Measurements from ENCODE around the gene EPHA5. TPM values are rescaled to one million over a fixed set of nuclear protein-coding genes. Genes with fewer than 3 reads are reported as not detected.
"Not testable (repeated sequence)": the region's sequence is repeated elsewhere in the genome, so short reads cannot be mapped to it uniquely, and the experiment has no call there.

The EPHA5 gene
- polyA plus RNA-seq, 3 donors: 0.01 to 0.07 TPM; not detected in 1

DNA sequence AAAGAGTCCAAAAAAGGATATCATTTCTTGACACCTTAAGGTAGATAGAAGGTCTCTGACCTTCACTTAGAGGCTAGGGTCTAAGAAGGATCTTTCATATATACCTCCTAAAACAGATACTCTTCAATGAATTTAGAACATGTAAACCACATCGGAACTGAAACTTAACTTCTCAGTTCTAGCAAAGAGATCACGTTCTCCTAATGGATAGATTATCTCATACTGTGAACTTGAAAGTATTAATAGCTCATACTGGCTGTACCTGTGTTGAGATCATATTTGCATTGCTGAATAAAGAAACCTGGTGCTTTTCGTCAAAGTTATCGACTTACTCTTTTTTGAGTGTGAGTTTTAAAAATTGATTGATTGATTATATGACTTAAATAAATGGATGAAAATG lies 353.8 kb downstream of the EPHA5 start:
- WGBS, 3 donors: 25 to 79% (median 74%) methylated on average over 4 of the region's 4 CpGs
- no peak overlapping the region for H3K27ac ChIP-seq (ENCODE audit: low read depth, low read length)

DNA sequence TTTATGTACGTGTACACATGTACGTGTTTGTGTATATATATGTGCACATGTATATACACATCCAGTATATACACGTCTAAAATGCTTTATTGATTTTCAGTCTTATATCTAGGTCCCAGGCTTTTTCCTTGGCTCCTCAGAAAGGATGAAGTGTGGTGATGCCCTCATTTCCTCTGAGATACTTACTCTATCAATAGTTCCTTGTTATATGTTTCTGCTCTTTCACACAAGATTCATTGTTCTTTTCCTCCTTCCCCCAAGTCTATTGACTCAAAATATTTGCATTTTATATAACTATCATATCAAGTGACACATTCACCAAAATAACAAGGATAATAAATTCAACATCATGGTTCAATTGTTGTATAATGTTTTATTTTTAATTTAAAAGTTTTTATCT lies 359.2 kb downstream of the EPHA5 start:
- WGBS, 3 donors: 86 to 96% (median 88%) methylated on average over 3 of the region's 3 CpGs
- H3K27ac ChIP-seq (ENCODE audit: low read depth, low read length): no peak overlapping the region

DNA sequence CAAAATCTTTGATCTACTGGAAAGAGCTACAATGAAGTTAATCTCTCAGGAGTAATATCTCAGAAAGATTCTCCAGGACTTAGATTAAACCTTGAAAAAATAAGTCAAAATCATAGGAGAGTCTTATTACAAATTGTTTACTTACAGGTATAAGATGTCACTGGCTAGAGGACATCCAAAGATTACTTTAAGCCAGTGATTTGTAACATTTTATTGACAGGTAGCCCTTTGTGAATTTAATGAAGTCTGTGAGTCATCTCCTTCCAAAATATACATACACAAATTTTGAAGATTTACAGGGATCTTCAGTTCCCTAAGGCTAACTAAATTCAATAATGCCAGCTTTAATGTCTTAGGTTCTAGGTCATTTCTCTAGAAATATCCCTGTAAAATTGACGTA lies 359.7 kb downstream of the EPHA5 start:
- 87 to 89% (median 89%) methylated on average over 1 of the region's 1 CpG for WGBS, 3 donors
- H3K27ac ChIP-seq (ENCODE audit: low read depth, low read length): no peak overlapping the region

DNA sequence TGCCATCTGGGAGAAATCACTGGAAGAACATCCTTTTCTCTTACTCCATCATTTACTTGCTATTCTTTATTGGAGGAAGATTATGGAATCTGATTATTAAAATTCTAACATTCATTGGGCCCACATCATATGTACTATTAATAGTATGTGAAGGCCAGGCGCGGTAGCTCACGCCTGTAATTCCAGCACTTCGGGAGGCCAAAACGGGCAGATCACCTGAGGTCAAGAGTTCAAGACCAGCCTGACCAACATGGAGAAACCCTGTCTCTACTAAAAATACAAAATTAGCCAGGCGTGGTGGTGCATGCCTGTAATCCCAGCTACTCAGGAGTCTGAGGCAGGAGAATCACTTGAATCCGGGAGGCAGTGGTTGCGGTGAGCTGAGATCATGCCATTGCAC lies 361.7 kb downstream of the EPHA5 start:
- 88 to 93% (median 92%) methylated on average over 8 of the region's 8 CpGs for WGBS, 3 donors
- H3K27ac ChIP-seq (ENCODE audit: low read depth, low read length): not testable (repeated sequence)

DNA sequence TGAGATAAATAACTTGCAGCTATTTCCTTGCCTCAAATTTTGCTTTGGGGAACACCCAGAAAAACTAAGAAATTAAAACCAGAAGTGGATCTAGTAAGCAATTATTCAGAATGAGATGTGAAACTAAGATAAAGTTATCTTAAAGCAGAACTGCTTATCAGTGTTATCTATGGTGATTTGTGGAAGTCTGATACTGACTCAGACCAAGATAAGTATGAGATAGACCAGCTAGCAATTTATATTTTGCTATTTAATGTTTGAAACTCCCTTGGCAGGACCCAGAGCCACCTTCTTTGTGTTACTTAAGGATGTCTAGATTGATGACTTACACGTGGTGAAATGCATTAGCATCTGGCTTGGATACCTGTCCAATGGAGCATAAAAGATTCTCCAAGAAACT lies 368.1 kb downstream of the EPHA5 start:
- H3K27ac ChIP-seq (ENCODE audit: low read depth, low read length): no peak overlapping the region
- 13 to 24% (median 17%) methylated on average over 1 of the region's 1 CpG for WGBS, 3 donors

DNA sequence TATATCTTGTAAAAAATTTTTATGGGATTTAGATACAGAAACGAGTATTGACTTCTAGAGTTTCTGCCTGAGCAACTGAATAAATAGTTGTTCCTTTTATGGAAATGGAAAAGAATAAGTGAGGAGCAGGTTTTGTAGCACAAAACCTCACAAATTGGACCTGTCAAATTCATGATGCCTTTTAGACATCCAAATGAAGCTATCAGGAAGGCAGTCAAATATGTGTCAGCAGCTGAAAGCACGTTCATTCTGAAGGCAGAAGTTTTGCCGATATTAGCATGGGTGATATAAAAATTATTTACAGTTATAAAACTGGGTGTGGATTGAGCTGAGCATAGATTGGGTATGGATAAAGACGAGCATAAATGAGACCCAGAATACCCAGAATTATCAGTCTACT lies 374.0 kb downstream of the EPHA5 start:
- 66 to 74% (median 71%) methylated on average over 4 of the region's 4 CpGs for WGBS, 3 donors
- H3K27ac ChIP-seq (ENCODE audit: low read depth, low read length): no peak overlapping the region

DNA sequence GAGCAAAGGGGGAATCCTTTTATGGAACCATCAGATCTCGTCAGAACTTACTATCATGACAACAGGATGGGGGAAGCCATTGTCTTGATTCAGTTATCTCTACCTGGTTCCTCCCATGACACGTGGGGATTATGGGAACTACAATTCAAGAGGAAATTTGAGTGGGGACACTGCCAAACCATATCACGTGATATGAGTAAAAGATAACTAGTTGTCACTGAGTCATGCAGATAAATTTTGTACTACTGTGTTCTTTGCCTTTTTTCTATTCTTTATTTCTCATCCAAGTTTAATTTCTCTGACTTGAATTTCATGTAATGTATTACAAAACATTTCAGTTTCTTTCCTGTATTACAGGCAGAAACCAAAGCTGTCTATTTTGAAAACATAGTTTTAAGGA lies 383.2 kb downstream of the EPHA5 start:
- 56 to 80% (median 74%) methylated on average over 3 of the region's 3 CpGs for WGBS, 3 donors
- H3K27ac ChIP-seq (ENCODE audit: low read depth, low read length): no peak overlapping the region

Data from adipose tissue (tissue), 3 donors.